Cardiac atrium fibroblast (primary cell): Measurements from ENCODE around the gene FABP7. TPM values are rescaled to one million over a fixed set of nuclear protein-coding genes. Genes with fewer than 3 reads are reported as not detected.

Experiments used
- total RNA-seq: library from RNA; depleted of rRNA; stranded (reverse); fragments of >200 nt; gene quantifications from 2 replicates; pipeline ENCODE4 v1.2.3, GENCODE V29; 2015

The FABP7 gene
- total RNA-seq: not detected in 2 replicates

GRCh38 chr6:122779667-122780066, at the start of gene FABP7:
Gene FABP7, plus strand, starts transcription at chr6:122779716. Its CDS starts 79 bp downstream, at chr6:122779795.

DNA sequence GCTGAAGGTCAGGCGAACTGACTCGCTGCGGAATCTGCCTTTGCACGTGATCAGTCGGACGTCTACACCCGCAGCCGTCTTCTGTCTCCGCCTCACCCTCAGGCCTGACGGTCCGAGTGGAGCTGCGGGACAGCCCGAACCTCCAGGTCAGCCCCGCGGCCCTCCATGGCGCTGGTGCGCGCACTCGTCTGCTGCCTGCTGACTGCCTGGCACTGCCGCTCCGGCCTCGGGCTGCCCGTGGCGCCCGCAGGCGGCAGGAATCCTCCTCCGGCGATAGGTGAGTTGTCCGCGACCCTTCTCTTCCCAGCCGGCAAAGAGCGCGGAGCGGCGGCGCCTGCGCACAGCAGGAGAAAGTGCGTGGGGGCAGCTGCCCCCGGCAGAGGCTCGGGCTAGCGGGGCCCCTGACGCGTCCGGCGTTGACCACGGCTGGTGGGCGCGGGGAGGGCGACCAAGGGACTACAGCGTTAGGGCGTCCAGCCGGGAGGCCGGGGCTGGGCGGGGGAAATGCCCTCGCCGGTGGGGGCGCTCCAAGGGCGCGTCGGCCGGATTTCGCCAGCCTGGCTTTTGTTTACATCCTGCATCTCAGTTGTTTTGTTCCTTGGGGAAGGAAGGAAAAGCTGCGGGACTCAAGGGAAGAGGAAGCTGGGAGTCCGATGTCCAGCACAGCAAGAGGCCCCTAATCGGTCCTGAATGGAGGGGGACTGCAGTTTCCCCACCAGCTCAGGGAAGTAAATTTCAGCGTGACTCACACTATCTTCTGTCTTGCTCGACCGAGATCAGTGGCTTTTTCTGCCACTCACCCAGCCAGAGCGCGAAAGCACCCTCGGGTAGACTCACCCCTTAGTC, 9.9 kb downstream of the FABP7 start, which contains the start of gene SMPDL3A:
Gene SMPDL3A, plus strand, starts transcription at position 77 of the 846 bp plus-strand sequence. Its CDS starts 89 bp downstream, at position 166.

Other genes with a start within 250 kb of the FABP7 start
- gene PKIB, start 169.3 kb upstream of the FABP7 start, total RNA-seq: 0.90 and 3.1 TPM in 2 replicates
- 7.4 and 7.8 TPM in 2 replicates for gene SMPDL3A, start 9.5 kb downstream of the FABP7 start, total RNA-seq
- gene CLVS2, start 216.5 kb downstream of the FABP7 start, total RNA-seq: not detected in 2 replicates